Uterus (tissue), 2 donors: Measurements from ENCODE around the gene RPL15.

Experiments used
- CTCF ChIP-seq, 4 experiments: fragments of 200-600 bp in 2 of 4; fragments of 450-650 bp in 2 of 4; sonication (generic) in 2 of 4; IDR thresholded peaks; one replicate each; pipeline ENCODE4 v1.5.1; 2016 to 2019; ENCODE audit warnings: antibody characterized with exemption in 4 of 4, mild to moderate bottlenecking in 2 of 4, moderate library complexity in 1 of 4
- POLR2A ChIP-seq, 2 donors: fragments of 450-650 bp; IDR thresholded peaks; one replicate each; pipeline ENCODE4 v1.6.1; 2016; ENCODE audit warnings: antibody characterized with exemption in 2 of 2, mild to moderate bottlenecking in 1 of 2, moderate library complexity in 1 of 2

- no peak for TF ChIP-seq CTCF (IDR thresholded peaks at IDR 0.05)
- TF ChIP-seq POLR2A (IDR thresholded peaks at IDR 0.05), result no peak
These were observed 6.9 kb downstream of the RPL15 start for GRCh38 chr3:23923786-23924185.
